ENCODE results near the gene PRKACA.

The PRKACA gene

GRCh38 chr19:14106840-14107239 lies 10.7 kb downstream of the PRKACA start:
- no peak overlapping the region for H3K27ac ChIP-seq
- TF ChIP-seq ZFX (IDR thresholded peaks at IDR 0.05; ENCODE audit: borderline replicate concordance) = no peak
- TF ChIP-seq, protein P1, sequence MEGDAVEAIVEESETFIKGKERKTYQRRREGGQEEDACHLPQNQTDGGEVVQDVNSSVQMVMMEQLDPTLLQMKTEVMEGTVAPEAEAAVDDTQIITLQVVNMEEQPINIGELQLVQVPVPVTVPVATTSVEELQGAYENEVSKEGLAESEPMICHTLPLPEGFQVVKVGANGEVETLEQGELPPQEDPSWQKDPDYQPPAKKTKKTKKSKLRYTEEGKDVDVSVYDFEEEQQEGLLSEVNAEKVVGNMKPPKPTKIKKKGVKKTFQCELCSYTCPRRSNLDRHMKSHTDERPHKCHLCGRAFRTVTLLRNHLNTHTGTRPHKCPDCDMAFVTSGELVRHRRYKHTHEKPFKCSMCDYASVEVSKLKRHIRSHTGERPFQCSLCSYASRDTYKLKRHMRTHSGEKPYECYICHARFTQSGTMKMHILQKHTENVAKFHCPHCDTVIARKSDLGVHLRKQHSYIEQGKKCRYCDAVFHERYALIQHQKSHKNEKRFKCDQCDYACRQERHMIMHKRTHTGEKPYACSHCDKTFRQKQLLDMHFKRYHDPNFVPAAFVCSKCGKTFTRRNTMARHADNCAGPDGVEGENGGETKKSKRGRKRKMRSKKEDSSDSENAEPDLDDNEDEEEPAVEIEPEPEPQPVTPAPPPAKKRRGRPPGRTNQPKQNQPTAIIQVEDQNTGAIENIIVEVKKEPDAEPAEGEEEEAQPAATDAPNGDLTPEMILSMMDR (IDR thresholded peaks at IDR 0.05) = no peak

DNA sequence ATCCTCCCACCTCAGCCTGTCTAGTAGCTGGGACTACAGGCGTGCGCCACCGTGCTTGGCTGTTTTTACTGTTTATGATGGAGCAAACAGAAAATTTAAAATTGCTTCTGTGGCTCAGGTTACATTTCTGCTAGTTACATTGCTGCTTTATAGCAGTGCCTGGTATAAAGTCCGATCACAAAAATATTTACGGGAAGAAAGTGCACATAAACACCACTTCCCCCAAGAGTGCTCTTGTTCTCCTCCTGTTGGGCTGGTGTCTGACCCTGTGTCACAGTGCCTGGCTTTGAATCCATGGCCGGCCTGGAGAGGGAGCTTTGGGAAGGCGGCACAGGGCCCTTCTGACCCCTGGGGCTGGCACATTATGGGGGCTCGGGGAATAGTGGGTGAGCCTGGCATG lies 11.9 kb downstream of the PRKACA start:
- H3K27ac ChIP-seq = no peak overlapping the region
- TF ChIP-seq, protein P1 (IDR thresholded peaks at IDR 0.05) = no peak
- no peak for TF ChIP-seq ZFX (IDR thresholded peaks at IDR 0.05; ENCODE audit: borderline replicate concordance)

DNA sequence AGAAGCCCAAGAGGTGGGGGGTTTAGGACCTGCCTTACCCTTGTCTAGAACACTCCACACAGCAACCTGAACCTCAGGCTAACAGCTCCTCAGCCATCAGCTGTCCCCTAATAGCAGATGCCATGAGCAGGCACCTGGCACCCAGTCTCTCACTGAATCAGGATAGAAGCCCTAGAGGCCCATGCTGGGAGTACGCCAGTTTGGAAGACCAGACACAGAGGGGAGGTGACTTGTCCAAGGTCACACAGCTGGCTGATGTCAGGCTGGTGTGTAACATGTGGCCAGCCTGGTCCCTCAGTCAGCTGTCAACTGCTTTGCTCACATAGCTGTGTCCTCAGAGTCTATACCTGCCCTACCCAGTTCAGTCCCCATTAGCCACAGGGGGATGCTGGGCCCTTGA lies 14.3 kb downstream of the PRKACA start:
- TF ChIP-seq ZFX (IDR thresholded peaks at IDR 0.05; ENCODE audit: borderline replicate concordance) = no peak
- TF ChIP-seq, protein P1 (IDR thresholded peaks at IDR 0.05) = no peak
- no peak overlapping the region for H3K27ac ChIP-seq

GRCh38 chr19:14102756-14103155 lies 14.8 kb downstream of the PRKACA start:
- no peak overlapping the region for H3K27ac ChIP-seq
- TF ChIP-seq ZFX (IDR thresholded peaks at IDR 0.05; ENCODE audit: borderline replicate concordance) = no peak
- TF ChIP-seq, protein P1 (IDR thresholded peaks at IDR 0.05) = no peak

GRCh38 chr19:14102102-14102696 lies 15.4 kb downstream of the PRKACA start:
- TF ChIP-seq ZFX (IDR thresholded peaks at IDR 0.05; ENCODE audit: borderline replicate concordance) = no peak
- TF ChIP-seq, protein P1 (IDR thresholded peaks at IDR 0.05) = no peak
- no peak overlapping the region for H3K27ac ChIP-seq

GRCh38 chr19:14101003-14101545 lies 16.5 kb downstream of the PRKACA start:
- no peak overlapping the region for H3K27ac ChIP-seq
- no peak for TF ChIP-seq ZFX (IDR thresholded peaks at IDR 0.05; ENCODE audit: borderline replicate concordance)
- TF ChIP-seq, protein P1 (IDR thresholded peaks at IDR 0.05) = no peak

GRCh38 chr19:14097532-14098151 lies 19.9 kb downstream of the PRKACA start:
- no peak for TF ChIP-seq ZFX (IDR thresholded peaks at IDR 0.05; ENCODE audit: borderline replicate concordance)
- TF ChIP-seq, protein P1 (IDR thresholded peaks at IDR 0.05) = peak; percentile 6; the same call in 1 of the 2 replicates
- H3K27ac ChIP-seq = no peak overlapping the region

Measured in 22Rv1 (cell line).